K562 (cell line): Measurements from ENCODE around the gene CLIC1. TPM values are rescaled to one million over a fixed set of nuclear protein-coding genes. Genes with fewer than 3 reads are reported as not detected.

ENCODE experiments used
- ARID2 ChIP-seq: fragments of 450-650 bp; IDR thresholded peaks from 2 replicates; pipeline ENCODE4 v1.6.1; 2017; ENCODE audit warnings: antibody characterized with exemption, mild to moderate bottlenecking
- CCNT2 ChIP-seq: IDR thresholded peaks from 2 replicates; pipeline ENCODE4 v1.6.1; 2011; ENCODE audit warnings: borderline replicate concordance, low read depth, mild to moderate bottlenecking, moderate library complexity, mixed read lengths, low read length; ENCODE audit not compliant: insufficient read length; ENCODE audit errors: extremely low read depth
- E2F4 ChIP-seq: sonication (generic); formaldehyde crosslinking; IDR thresholded peaks from 2 replicates; pipeline ENCODE4 v1.8.0; 2022; ENCODE audit warnings: mild to moderate bottlenecking, low read depth, missing genetic modification reagents
- FIP1L1 ChIP-seq: fragments of 200-400 bp; formaldehyde crosslinking; IDR thresholded peaks from 2 replicates; pipeline ENCODE4 v1.6.1; 2018; ENCODE audit warnings: mild to moderate bottlenecking, low read depth, low read length; ENCODE audit not compliant: poor library complexity, severe bottlenecking
- GATA2 ChIP-seq: sonication (generic); formaldehyde crosslinking; IDR thresholded peaks from 2 replicates; pipeline ENCODE4 v1.4.0; 2020; ENCODE audit warnings: mild to moderate bottlenecking, missing genetic modification reagents
- HDAC3 ChIP-seq: fragments of 450-650 bp; IDR thresholded peaks from 2 replicates; pipeline ENCODE4 v1.6.1; 2018; ENCODE audit warnings: borderline replicate concordance, mild to moderate bottlenecking, moderate library complexity; ENCODE audit not compliant: partially characterized antibody
- HMGN3 ChIP-seq: IDR thresholded peaks from 2 replicates; pipeline ENCODE4 v1.6.1; 2011; ENCODE audit warnings: borderline replicate concordance, low read depth, mild to moderate bottlenecking, mixed read lengths, low read length; ENCODE audit not compliant: insufficient read length; ENCODE audit errors: extremely low read depth
- ID3 ChIP-seq, 2 experiments: fragments of 250-450 bp in 1 of 2; fragments of 450-650 bp in 1 of 2; sonication (Bioruptor Pico) in 1 of 2; IDR thresholded peaks; 2 replicates each; pipeline versions ENCODE4 v1.6.1 to v1.8.0; 2016 to 2021; ENCODE audit warnings: mild to moderate bottlenecking in 2 of 2, moderate library complexity in 2 of 2, missing compliant biosample characterization in 1 of 2, missing genetic modification characterization in 1 of 2
- MAFK ChIP-seq: IDR thresholded peaks from 2 replicates; pipeline ENCODE4 v1.6.1; 2011; ENCODE audit warnings: low read length, improper control_type of control experiment
- NUFIP1 ChIP-seq: fragments of 450-650 bp; IDR thresholded peaks from 2 replicates; pipeline ENCODE4 v1.6.1; 2018; ENCODE audit not compliant: partially characterized antibody
- OTX1 ChIP-seq: fragments of 450-650 bp; formaldehyde crosslinking; IDR thresholded peaks from 2 replicates; pipeline ENCODE4 v1.4.0; 2022; ENCODE audit warnings: mild to moderate bottlenecking
- PCBP1 ChIP-seq: fragments of 200-400 bp; formaldehyde crosslinking; IDR thresholded peaks from 2 replicates; pipeline ENCODE4 v1.6.1; 2018; ENCODE audit warnings: mild to moderate bottlenecking, low read depth, low read length; ENCODE audit not compliant: poor library complexity, severe bottlenecking
- POLR2G ChIP-seq: fragments of 200-400 bp; formaldehyde crosslinking; IDR thresholded peaks from 2 replicates; pipeline ENCODE4 v1.6.1; 2017; ENCODE audit warnings: low read depth, mild to moderate bottlenecking, antibody characterized with exemption, low read length, moderate library complexity
- PTRF ChIP-seq: fragments of 450-650 bp; IDR thresholded peaks from 2 replicates; pipeline ENCODE4 v1.6.1; 2016; ENCODE audit warnings: mild to moderate bottlenecking, missing genetic modification characterization, missing compliant biosample characterization
- SFPQ ChIP-seq: fragments of 200-400 bp; formaldehyde crosslinking; IDR thresholded peaks from 2 replicates; pipeline ENCODE4 v1.6.1; 2017; ENCODE audit warnings: mild to moderate bottlenecking, low read depth, low read length, moderate library complexity
- TARDBP ChIP-seq: fragments of 450-650 bp; IDR thresholded peaks from 2 replicates; pipeline ENCODE4 v1.6.1; 2016
- TEAD1 ChIP-seq, 2 experiments: fragments of 450-650 bp in 1 of 2; sonication (generic) in 1 of 2; formaldehyde crosslinking; IDR thresholded peaks; 2 replicates each; pipeline versions ENCODE4 v1.4.0 to v1.8.0; 2020 to 2022; ENCODE audit warnings: mild to moderate bottlenecking in 2 of 2, missing genetic modification reagents in 1 of 2
- USF1 ChIP-seq: sonication (generic); formaldehyde crosslinking; IDR thresholded peaks from 2 replicates; pipeline ENCODE4 v1.9.0; 2022; ENCODE audit warnings: mild to moderate bottlenecking, missing genetic modification reagents
- ZBTB2 ChIP-seq: fragments of 450-650 bp; IDR thresholded peaks from 2 replicates; pipeline ENCODE4 v1.6.1; 2016; ENCODE audit warnings: antibody characterized with exemption
- ZNF263 ChIP-seq: sonication (generic); formaldehyde crosslinking; IDR thresholded peaks from 2 replicates; pipeline ENCODE4 v1.8.0; 2022; ENCODE audit warnings: mild to moderate bottlenecking, missing genetic modification reagents, borderline replicate concordance
- ZNF57 ChIP-seq: fragments of 450-650 bp; formaldehyde crosslinking; IDR thresholded peaks from 2 replicates; pipeline ENCODE4 v1.4.0; 2020; ENCODE audit warnings: mild to moderate bottlenecking, moderate library complexity
- polyA plus RNA-seq, 8 experiments: library from polyadenylated mRNA; depleted of rRNA in 4 of 8; stranded (reverse) in 5 of 8; unstranded in 3 of 8; fragments of >200 nt; fragmentation: Nextera tagmentation in 2 of 8; fragmentation: Illumina TruSeq in 1 of 8; extraction: Ambion mirVana in 2 of 8; extraction: Trizol in 1 of 8; gene quantifications; 2 replicates each; pipeline versions ENCODE4 v1.2.1 to v1.2.3, GENCODE V29; 2011 to 2014; ENCODE audit warnings: inconsistent platforms in 1 of 8, missing spikeins in 1 of 8
- total RNA-seq, 7 experiments: library from RNA; depleted of rRNA in 6 of 7; stranded (reverse); fragments of >200 nt in 6 of 7; fragmentation: Illumina TruSeq in 2 of 7; extraction: Trizol in 2 of 7; gene quantifications; 2 replicates each; pipeline versions ENCODE4 v1.2.1 to v1.2.3, GENCODE V29; 2011 to 2021; ENCODE audit warnings: low replicate concordance in 1 of 7

Gene CLIC1
- total and polyA plus RNA-seq, 9 of the 15 experiments (the other 6 are each of a cell fraction or from before 2014, with no cell fraction given): 1,267 to 2,419 (median 1,808) TPM

- TF ChIP-seq ZBTB2: no peak
- peak; percentile 75; the same call in 1 of the 2 replicates for TF ChIP-seq POLR2G
- TF ChIP-seq HDAC3: no peak
- no peak for TF ChIP-seq HMGN3
- no peak for TF ChIP-seq ARID2
- TF ChIP-seq E2F4 (CRISPR knock-in tag): no peak
- no peak for TF ChIP-seq NUFIP1
- TF ChIP-seq MAFK: no peak
- 0 out of 4 replicates have a peak, but pooled peaks of 1 of the 2 experiments have one; percentile 50 for TF ChIP-seq TEAD1 (CRISPR knock-in tag; IDR thresholded peaks at IDR 0.05)
- TF ChIP-seq TARDBP: no peak
- TF ChIP-seq PTRF (tag): no peak
- peak; percentile 59 for TF ChIP-seq PCBP1
- no peak for TF ChIP-seq SFPQ
- peak; percentile 34 for TF ChIP-seq FIP1L1
- peak; percentile 11; the same call in 1 of the 2 replicates for TF ChIP-seq OTX1
- TF ChIP-seq ZNF57 (CRISPR knock-in tag): 0 out of 2 replicates have a peak, but pooled peaks have one; percentile 35
- TF ChIP-seq ZNF263 (CRISPR knock-in tag): no peak
- TF ChIP-seq CCNT2: no peak
- no peak for TF ChIP-seq GATA2 (CRISPR knock-in tag)
- TF ChIP-seq ID3 (CRISPR knock-in tag; IDR thresholded peaks at IDR 0.05): no peak
- peak; percentile 61; the same call in 1 of the 2 replicates for TF ChIP-seq ID3 (tag; IDR thresholded peaks at IDR 0.05)
- TF ChIP-seq USF1 (CRISPR knock-in tag): 0 out of 2 replicates have a peak, but pooled peaks have one; percentile 8
Observed at GRCh38 chr6:31723245-31723979, 12.9 kb downstream of the CLIC1 start, which contains the start of gene MPIG6B (continued).
